ENCODE data around the gene COBL. TPM values are rescaled to one million over a fixed set of nuclear protein-coding genes. Genes with fewer than 3 reads are reported as not detected.

COBL gene
- total RNA-seq, 1 donor, result not detected

DNA sequence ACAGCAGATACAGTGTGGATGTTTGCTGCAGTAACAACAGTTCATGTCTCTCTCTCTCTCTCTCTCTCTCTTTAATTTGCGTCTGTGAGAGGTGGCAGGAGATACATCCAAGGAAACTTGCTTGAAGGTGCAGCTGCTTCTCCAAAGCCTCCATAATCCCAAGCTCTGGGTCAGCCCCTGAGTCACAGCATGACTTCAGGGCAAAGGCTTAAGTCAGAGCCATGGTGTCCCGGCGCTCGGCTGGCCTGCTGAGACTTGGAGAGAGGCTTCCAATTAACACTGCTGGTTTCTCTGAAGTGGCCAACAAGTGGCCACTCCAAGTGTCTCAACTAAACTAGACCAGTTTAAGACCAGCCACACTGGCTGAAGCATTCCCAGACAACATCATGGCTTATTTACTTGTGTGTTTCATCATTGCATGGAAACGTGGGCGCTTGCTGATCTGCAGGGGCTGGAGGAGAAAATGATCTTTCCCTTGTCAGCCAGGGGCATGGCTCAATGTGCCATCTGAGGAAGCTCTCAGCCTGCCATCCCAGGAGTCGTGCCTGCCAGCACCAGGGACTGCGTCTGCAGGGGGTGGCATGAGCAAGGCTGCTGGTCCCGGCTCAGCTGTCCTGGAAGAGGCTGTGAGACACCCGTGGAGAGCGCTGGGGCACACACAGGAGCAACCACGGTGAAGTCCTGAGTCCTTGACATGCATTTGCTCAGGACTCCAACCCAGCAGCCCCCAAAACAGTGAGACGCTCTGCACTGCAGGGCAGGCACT lies 254.2 kb downstream of the COBL start:
- no peak for DNase-seq (ENCODE audit: low read depth)
- H3K4me3 ChIP-seq (ENCODE audit: low read depth, low read length), result no peak overlapping the region
- TF ChIP-seq, protein P1, sequence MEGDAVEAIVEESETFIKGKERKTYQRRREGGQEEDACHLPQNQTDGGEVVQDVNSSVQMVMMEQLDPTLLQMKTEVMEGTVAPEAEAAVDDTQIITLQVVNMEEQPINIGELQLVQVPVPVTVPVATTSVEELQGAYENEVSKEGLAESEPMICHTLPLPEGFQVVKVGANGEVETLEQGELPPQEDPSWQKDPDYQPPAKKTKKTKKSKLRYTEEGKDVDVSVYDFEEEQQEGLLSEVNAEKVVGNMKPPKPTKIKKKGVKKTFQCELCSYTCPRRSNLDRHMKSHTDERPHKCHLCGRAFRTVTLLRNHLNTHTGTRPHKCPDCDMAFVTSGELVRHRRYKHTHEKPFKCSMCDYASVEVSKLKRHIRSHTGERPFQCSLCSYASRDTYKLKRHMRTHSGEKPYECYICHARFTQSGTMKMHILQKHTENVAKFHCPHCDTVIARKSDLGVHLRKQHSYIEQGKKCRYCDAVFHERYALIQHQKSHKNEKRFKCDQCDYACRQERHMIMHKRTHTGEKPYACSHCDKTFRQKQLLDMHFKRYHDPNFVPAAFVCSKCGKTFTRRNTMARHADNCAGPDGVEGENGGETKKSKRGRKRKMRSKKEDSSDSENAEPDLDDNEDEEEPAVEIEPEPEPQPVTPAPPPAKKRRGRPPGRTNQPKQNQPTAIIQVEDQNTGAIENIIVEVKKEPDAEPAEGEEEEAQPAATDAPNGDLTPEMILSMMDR (IDR thresholded peaks at IDR 0.05; ENCODE audit: insufficient read depth, low read length), result no peak

DNA sequence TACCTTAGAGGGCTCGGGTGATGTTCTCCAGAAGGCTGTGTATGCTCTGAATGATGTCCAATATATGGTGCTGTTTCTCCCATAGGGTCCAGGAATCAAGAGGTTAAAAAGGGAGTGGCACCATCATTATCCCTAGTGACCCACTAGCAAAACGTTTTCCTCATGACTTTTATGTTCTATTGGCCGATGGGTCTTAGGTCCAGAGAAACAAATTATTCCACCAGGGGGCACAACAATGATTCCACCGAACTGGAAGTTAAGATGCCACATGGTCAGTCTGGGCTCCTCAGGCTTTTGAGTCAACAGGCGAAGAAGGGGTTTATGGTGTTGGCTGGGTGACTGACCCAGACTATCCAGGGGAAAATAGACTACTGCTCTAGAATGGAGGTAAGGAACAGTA lies 256.1 kb downstream of the COBL start:
- TF ChIP-seq, protein P1 (IDR thresholded peaks at IDR 0.05; ENCODE audit: insufficient read depth, low read length), result no peak
- no peak for DNase-seq (ENCODE audit: low read depth)
- no peak overlapping the region for H3K4me3 ChIP-seq (ENCODE audit: low read depth, low read length)

DNA sequence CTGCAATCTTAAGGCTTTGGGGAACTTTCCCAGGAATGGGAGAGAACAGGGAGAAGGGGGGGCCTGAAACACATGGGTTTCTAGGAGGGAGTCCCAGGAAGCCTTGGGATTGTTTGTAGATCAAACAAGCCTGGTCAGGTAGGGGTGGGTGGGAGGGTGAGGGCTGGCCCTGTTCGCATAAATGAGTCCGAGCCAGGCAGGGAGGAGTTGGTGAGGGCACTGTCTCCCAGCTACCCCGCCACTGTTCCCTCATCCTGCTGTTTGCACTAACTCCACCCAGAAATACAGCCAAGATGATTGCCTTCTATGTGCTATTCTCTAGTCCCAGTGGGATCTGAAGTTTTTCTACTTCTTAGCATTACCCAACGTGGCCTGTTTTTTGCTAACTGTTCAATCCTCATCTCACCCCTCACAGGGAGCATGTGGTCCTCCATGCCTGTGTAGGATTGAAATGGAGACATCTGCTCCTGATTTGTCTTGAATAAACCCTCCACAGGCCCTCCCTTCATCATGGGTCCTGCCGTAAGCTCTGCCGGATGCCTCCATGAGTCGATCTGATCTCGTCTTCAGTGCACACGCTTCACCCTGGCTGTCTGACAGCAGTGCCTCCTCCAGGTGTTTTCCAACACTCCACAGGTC lies 257.0 kb downstream of the COBL start:
- TF ChIP-seq, protein P1 (IDR thresholded peaks at IDR 0.05; ENCODE audit: insufficient read depth, low read length), result no peak
- DNase-seq (ENCODE audit: low read depth), result no peak
- no peak overlapping the region for H3K4me3 ChIP-seq (ENCODE audit: low read depth, low read length)

DNA sequence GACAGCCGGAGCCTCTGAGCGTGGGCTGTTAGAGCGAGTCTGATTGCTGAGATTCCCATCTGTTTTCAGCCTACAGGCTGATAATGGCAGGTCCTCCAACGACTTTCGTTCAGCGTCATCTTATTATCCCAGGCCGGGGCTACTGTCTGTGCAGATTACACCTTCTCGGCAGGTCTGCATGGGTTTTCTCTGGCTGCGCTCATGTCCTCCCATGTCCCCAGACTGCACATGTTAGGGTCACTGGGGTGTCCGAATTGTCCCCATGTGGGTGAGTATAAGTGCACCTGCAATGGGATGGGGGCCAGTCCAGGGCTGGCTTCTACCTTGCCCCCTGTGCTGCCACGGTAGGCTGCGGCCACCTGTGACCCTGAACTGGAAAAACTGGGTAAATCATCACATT lies 257.8 kb downstream of the COBL start:
- TF ChIP-seq, protein P1 (IDR thresholded peaks at IDR 0.05; ENCODE audit: insufficient read depth, low read length), result no peak
- no peak overlapping the region for H3K4me3 ChIP-seq (ENCODE audit: low read depth, low read length)
- no peak for DNase-seq (ENCODE audit: low read depth)

DNA sequence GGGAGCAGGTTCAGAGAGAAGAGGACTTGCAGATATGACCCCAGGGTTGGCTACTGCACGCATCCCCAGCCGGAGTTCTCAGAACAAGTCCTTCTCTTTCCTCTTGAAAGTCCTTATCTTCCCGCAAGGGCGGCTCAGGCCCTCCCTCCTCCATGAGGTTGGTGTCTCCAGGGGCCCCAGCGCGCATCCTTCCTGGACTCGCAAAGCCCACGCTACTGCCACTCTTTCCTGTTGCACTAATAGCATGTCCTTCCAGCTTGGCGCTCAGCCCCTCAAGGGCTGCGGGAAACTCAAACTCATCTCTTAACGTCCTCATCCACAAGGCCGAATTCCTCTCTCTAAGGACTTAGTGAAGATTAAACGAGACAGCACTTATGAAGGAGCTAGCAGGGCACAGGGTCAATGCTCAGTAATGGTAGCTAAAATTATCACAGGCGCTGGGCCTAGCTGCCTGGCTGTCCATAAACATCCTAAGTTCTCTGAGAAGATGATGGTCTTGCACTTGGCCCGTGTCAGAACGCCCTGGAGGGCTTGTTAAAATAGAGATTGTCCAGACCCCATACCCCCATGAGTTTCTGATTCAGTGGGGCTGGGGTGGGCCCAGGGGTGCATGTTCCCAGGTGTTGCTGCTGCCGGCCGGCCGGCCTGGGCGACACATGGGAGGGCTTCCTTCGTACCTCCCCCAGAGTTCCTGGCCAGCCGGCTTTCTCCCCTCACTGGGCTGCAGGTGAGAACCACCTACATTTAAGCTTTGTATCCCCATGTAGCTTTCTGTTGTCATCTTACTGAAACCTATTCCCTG lies 261.4 kb downstream of the COBL start:
- TF ChIP-seq, protein P1 (IDR thresholded peaks at IDR 0.05; ENCODE audit: insufficient read depth, low read length), result no peak
- no peak for DNase-seq (ENCODE audit: low read depth)

DNA sequence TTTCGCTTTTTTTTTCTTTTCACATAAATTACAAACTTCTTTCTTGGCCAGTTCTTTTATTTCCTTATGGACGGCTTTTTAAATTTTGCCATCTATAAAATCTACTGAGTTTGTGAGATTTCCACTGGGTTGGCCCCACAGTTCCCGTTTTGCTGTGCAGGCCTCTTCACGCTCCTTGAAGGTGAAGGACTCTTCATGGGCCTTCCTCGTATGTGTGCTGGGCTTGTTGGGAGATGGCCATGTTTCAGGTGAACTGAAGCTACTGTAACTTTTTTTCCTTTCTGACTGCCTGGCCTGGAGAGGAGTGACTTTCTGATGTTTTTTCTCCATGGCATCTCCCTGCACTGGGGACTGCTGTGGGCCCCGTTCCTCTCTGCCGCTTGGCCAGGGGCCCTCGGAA lies 262.4 kb downstream of the COBL start:
- TF ChIP-seq, protein P1 (IDR thresholded peaks at IDR 0.05; ENCODE audit: insufficient read depth, low read length), result no peak
- DNase-seq (ENCODE audit: low read depth), result no peak
- H3K4me3 ChIP-seq (ENCODE audit: low read depth, low read length), result no peak overlapping the region

More for the DNA sequence above, 261.4 kb downstream of the COBL start:
- H3K4me3 ChIP-seq (ENCODE audit: low read depth, low read length), result no peak overlapping the region
